ENCODE results near the gene TRIL. TPM values are rescaled to one million over a fixed set of nuclear protein-coding genes. Genes with fewer than 3 reads are reported as not detected.

TRIL gene
- polyA plus RNA-seq, 3 donors = not detected

DNA sequence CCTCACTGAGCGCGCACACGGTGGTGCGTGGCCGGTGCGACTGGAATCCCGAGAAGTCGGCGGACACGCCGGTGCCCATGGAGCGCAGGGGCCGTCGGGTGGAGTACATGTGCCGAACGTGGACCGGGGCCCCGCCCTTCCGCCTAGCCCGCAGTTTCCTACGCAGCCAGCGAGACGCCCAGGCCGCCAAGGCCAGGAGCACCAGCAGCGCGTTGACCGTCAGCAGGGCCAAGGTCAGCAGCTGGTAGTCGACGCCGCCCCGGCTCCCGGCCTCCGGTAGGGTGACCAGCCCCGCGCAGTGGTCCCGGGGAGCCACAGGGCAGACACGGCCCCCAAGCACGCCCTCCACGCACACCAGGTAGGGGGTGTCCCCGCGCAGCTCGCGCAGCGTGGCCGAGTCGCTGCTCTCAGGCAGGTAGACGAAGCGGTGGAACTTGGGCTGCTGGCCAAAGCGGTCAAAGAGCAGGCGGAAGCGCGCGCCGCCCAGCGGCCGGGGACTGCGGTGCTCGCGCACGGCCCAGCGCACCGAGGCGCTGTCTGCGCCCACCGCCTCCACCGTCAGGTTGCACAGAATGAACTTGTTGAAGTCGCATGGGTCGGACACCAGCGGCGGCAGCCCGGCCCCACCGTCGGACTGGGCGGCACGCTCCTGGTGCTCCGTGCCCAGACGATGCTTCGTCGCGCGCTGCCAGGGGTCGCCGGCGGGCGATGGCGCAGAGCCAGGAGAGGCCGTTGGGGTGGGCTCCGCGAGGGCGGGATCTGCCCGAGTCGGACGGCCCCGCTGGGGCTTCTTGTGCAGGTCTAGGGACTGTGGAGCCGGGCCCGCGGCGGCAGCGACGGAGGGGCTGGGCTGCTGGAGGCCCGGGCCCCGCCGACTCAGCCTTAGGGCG lies 2.2 kb downstream of the TRIL start:
- Mint-ChIP-seq H3K27ac (no peak overlapping the region), H3K36me3 (peaks cover 0 to 9% of the 10 kb centered on the region in 2 donors), H3K4me1 (peaks cover 29% of the 10 kb centered on the region), H3K27me3 (ENCODE audit: low read depth in 3 of 3) (peaks cover 66 to 96% (median 77%) of the 10 kb centered on the region in 3 donors), H3K9me3 (peaks cover 0 to 18% (median 14%) of the 10 kb centered on the region in 7 donors), H3K4me3 (peak overlapping the region; percentile 70 to 86)
- peak; percentile 89 for TF ChIP-seq CTCF (IDR thresholded peaks at IDR 0.05)
- peak; percentile 41 to 50 (median 44) for DNase-seq
- Histone ChIP-seq H3K4me1 (ENCODE audit: control insufficient read depth in 1 of 2, insufficient read depth in 2 of 2, low read length in 2 of 2) (peaks cover 37 to 38% of the 10 kb centered on the region in 2 donors), H3K9ac (ENCODE audit: insufficient read depth, low read length, poor library complexity, severe bottlenecking) (peak overlapping the region; percentile 38), H3K36me3 (replicated peaks in 1 of 2; ENCODE audit: control insufficient read depth in 1 of 2, insufficient read depth in 2 of 2, low read length in 2 of 2) (no peaks in the 10 kb centered on the region), H3K79me2 (ENCODE audit: insufficient read depth, low read length) (no peaks in the 10 kb centered on the region), H3K27ac (ENCODE audit: low read depth in 1 of 2, low read length in 2 of 2) (no peak overlapping the region), H3K27me3 (ENCODE audit: control insufficient read depth in 2 of 2, insufficient read depth in 2 of 2, low read length in 2 of 2) (peaks cover 68 to 97% of the 10 kb centered on the region in 2 donors), H4K20me1 (ENCODE audit: insufficient read depth, low read length) (no peaks in the 10 kb centered on the region), H3K9me3 (replicated peaks in 1 of 2; ENCODE audit: control insufficient read depth in 1 of 2, insufficient read depth in 1 of 2, low read length in 2 of 2) (peaks cover 2 to 23% of the 10 kb centered on the region in 2 donors), H3K4me3 (replicated peaks in 1 of 3; ENCODE audit: low read depth in 2 of 3, low read length in 3 of 3) (peak overlapping the region; percentile 21 to 74 (median 22)), H2AFZ (ENCODE audit: insufficient read depth, low read depth, low read length, poor library complexity, severe bottlenecking) (peak overlapping the region; percentile 82), H3K4me2 (replicated peaks; ENCODE audit: extremely low read depth, low read length, poor library complexity, severe bottlenecking) (peak overlapping the region; percentile 82)
- intact Hi-C loops (cut with micrococcal nuclease) = loop anchor here in 1 of 2 donors (10.0 kb wide), 1 partner anchor 149 kb away; no protein-coding TSS in a partner anchor
- WGBS (ENCODE audit: insufficient coverage) = 1% methylated on average over 104 of the region's 104 CpGs

DNA sequence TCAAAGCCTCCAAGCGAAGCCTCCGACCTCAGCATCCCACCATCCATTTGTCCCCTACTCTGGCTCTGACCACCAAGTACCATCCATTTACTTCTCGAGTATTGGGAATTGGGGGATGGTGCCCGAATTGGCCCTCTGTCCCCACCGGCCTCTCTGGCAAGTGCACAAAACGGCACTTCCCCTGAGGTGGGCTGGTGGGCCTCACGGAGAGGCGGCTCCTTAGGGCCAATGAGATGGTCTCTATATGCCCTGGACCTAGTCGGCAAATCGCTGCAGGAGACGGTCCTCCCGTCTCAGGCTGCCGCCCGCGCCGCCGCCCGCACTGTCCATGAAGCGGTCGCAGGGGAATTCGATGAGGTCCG lies 2.8 kb downstream of the TRIL start:
- Mint-ChIP-seq H3K9me3 (peaks cover 0 to 18% (median 15%) of the 10 kb centered on the region in 7 donors), H3K27ac (no peak overlapping the region), H3K36me3 (peaks cover 0 to 9% of the 10 kb centered on the region in 2 donors), H3K4me3 (peak overlapping the region; percentile 70 to 86), H3K27me3 (ENCODE audit: low read depth in 3 of 3) (peaks cover 61 to 91% (median 76%) of the 10 kb centered on the region in 3 donors), H3K4me1 (peaks cover 29% of the 10 kb centered on the region)
- DNase-seq = no peak
- Histone ChIP-seq H2AFZ (ENCODE audit: insufficient read depth, low read depth, low read length, poor library complexity, severe bottlenecking) (peak overlapping the region; percentile 82), H3K4me1 (ENCODE audit: control insufficient read depth in 1 of 2, insufficient read depth in 2 of 2, low read length in 2 of 2) (peaks cover 37 to 38% of the 10 kb centered on the region in 2 donors), H4K20me1 (ENCODE audit: insufficient read depth, low read length) (no peaks in the 10 kb centered on the region), H3K79me2 (ENCODE audit: insufficient read depth, low read length) (no peaks in the 10 kb centered on the region), H3K9ac (ENCODE audit: insufficient read depth, low read length, poor library complexity, severe bottlenecking) (no peak overlapping the region), H3K9me3 (replicated peaks in 1 of 2; ENCODE audit: control insufficient read depth in 1 of 2, insufficient read depth in 1 of 2, low read length in 2 of 2) (peaks cover 2 to 23% of the 10 kb centered on the region in 2 donors), H3K36me3 (replicated peaks in 1 of 2; ENCODE audit: control insufficient read depth in 1 of 2, insufficient read depth in 2 of 2, low read length in 2 of 2) (no peaks in the 10 kb centered on the region), H3K4me2 (replicated peaks; ENCODE audit: extremely low read depth, low read length, poor library complexity, severe bottlenecking) (peak overlapping the region; percentile 82), H3K27me3 (ENCODE audit: control insufficient read depth in 2 of 2, insufficient read depth in 2 of 2, low read length in 2 of 2) (peaks cover 66 to 97% of the 10 kb centered on the region in 2 donors), H3K27ac (ENCODE audit: low read depth in 1 of 2, low read length in 2 of 2) (no peak overlapping the region), H3K4me3 (replicated peaks in 1 of 3; ENCODE audit: low read depth in 2 of 3, low read length in 3 of 3) (peak overlapping the region in 1 of 3 experiments; percentile 74)
- intact Hi-C loops (cut with micrococcal nuclease) = loop anchor here in 1 of 2 donors (10.0 kb wide), 1 partner anchor 149 kb away; no protein-coding TSS in a partner anchor
- WGBS (ENCODE audit: insufficient coverage) = 25% methylated on average over 22 of the region's 22 CpGs
- TF ChIP-seq CTCF (IDR thresholded peaks at IDR 0.05) = no peak
